ENCODE results near the gene PAX6. TPM values are rescaled to one million over a fixed set of nuclear protein-coding genes. Genes with fewer than 3 reads are reported as not detected.

Gene PAX6
- total RNA-seq, 1 donor from 2014 or later = 1.3 TPM

GRCh38 chr11:31809541-31809856 lies 1.6 kb downstream of the PAX6 start:
- DNase-seq (ENCODE audit: low read depth) = no peak

GRCh38 chr11:31808721-31809540 lies 2.2 kb downstream of the PAX6 start:
- no peak for DNase-seq (ENCODE audit: low read depth)

- DNase-seq (ENCODE audit: low read depth) = no peak
These were observed 3.1 kb downstream of the PAX6 start for GRCh38 chr11:31807799-31808667.

GRCh38 chr11:31806928-31807798 lies 4.0 kb downstream of the PAX6 start:
- no peak for DNase-seq (ENCODE audit: low read depth)

GRCh38 chr11:31806186-31806927 lies 4.8 kb downstream of the PAX6 start:
- no peak for DNase-seq (ENCODE audit: low read depth)

GRCh38 chr11:31805629-31806185 lies 5.4 kb downstream of the PAX6 start:
- DNase-seq (ENCODE audit: low read depth) = no peak

GRCh38 chr11:31805037-31805628 lies 6.0 kb downstream of the PAX6 start:
- no peak for DNase-seq (ENCODE audit: low read depth)

GRCh38 chr11:31804312-31805036 lies 6.6 kb downstream of the PAX6 start:
- no peak for DNase-seq (ENCODE audit: low read depth)

- no peak for DNase-seq (ENCODE audit: low read depth)
These were observed 7.3 kb downstream of the PAX6 start for GRCh38 chr11:31803813-31804311.

GRCh38 chr11:31802990-31803812 lies 7.9 kb downstream of the PAX6 start:
- no peak for DNase-seq (ENCODE audit: low read depth)

GRCh38 chr11:31802609-31802989 lies 8.5 kb downstream of the PAX6 start:
- DNase-seq (ENCODE audit: low read depth) = no peak

- DNase-seq (ENCODE audit: low read depth) = no peak
These were observed 9.0 kb downstream of the PAX6 start for GRCh38 chr11:31802000-31802551.

- no peak for DNase-seq (ENCODE audit: low read depth)
These were observed 9.8 kb downstream of the PAX6 start for GRCh38 chr11:31801298-31801702.

GRCh38 chr11:31800398-31801265 lies 10.5 kb downstream of the PAX6 start:
- DNase-seq (ENCODE audit: low read depth) = no peak

GRCh38 chr11:31799435-31800397 lies 11.4 kb downstream of the PAX6 start:
- no peak for DNase-seq (ENCODE audit: low read depth)

Measured in myocyte (in vitro differentiated cells).